HG02763 (cell line): Measurements from ENCODE around the gene VSIG10L2.
"Not testable (repeated sequence)": the region's sequence is repeated elsewhere in the genome, so short reads cannot be mapped to it uniquely, and the experiment has no call there.

ENCODE experiments used
- ATAC-seq: cut with Tn5 transposase; IDR thresholded peaks from one replicate; pipeline ENCODE4 v1.9.1; 2021; ENCODE audit warnings: mild to moderate bottlenecking, moderate library complexity; ENCODE audit not compliant: unreplicated experiment

Gene VSIG10L2

GRCh38 chr11:125945797-125946520 is at the start of gene VSIG10L2:
TSS of gene VSIG10L2 (plus strand) at chr11:125946044. CDS start at chr11:125946056, 12 bp downstream.
- ATAC-seq, result no peak

GRCh38 chr11:125901872-125902271 is 44.0 kb upstream of the VSIG10L2 start:
- no peak for ATAC-seq

GRCh38 chr11:125902277-125902926 is 43.4 kb upstream of the VSIG10L2 start:
- no peak for ATAC-seq

GRCh38 chr11:125902927-125903710 is 42.7 kb upstream of the VSIG10L2 start, which contains the start of gene PUS3:
TSS of gene PUS3 (minus strand) at chr11:125903206. CDS start at chr11:125896284, 6,922 bp downstream.
- ATAC-seq, result peak; percentile 96

- ATAC-seq, result no peak
Observed at GRCh38 chr11:125903711-125904659, 41.9 kb upstream of the VSIG10L2 start, which contains the start of gene DDX25. TSS of gene DDX25 (plus strand) at chr11:125904508. CDS start at chr11:125904518, 10 bp downstream.

- ATAC-seq, result no peak
Observed at GRCh38 chr11:125904678-125905077, 41.2 kb upstream of the VSIG10L2 start.

- ATAC-seq, result no peak
Observed at GRCh38 chr11:125910226-125910849, 35.5 kb upstream of the VSIG10L2 start.

- not testable (repeated sequence) for ATAC-seq
Observed at GRCh38 chr11:125914601-125915000, 31.2 kb upstream of the VSIG10L2 start.

GRCh38 chr11:125916683-125917347 is 29.0 kb upstream of the VSIG10L2 start:
- ATAC-seq, result no peak

- ATAC-seq, result no peak
Observed at GRCh38 chr11:125918140-125918840, 27.6 kb upstream of the VSIG10L2 start.

GRCh38 chr11:125921042-125921441 is 24.8 kb upstream of the VSIG10L2 start:
- ATAC-seq, result no peak

- ATAC-seq, result no peak
Observed at GRCh38 chr11:125922156-125922555, 23.7 kb upstream of the VSIG10L2 start.

GRCh38 chr11:125923012-125923579 is 22.7 kb upstream of the VSIG10L2 start:
- no peak for ATAC-seq

GRCh38 chr11:125923633-125924032 is 22.2 kb upstream of the VSIG10L2 start:
- no peak for ATAC-seq

GRCh38 chr11:125924384-125925007 is 21.3 kb upstream of the VSIG10L2 start:
- no peak for ATAC-seq

- ATAC-seq, result no peak
Observed at GRCh38 chr11:125925247-125925740, 20.6 kb upstream of the VSIG10L2 start.

GRCh38 chr11:125925804-125926203 is 20.0 kb upstream of the VSIG10L2 start:
- ATAC-seq, result no peak

GRCh38 chr11:125926682-125927081 is 19.2 kb upstream of the VSIG10L2 start:
- no peak for ATAC-seq
